ENCODE data around the gene TRPM2. TPM values are rescaled to one million over a fixed set of nuclear protein-coding genes. Genes with fewer than 3 reads are reported as not detected.

Gene TRPM2
- total RNA-seq, 2 experiments from 2014 or later: 6.5 to 6.8 TPM

- POLR2A ChIA-PET: no interaction called here
- CTCF ChIA-PET: no interaction called here
These were observed 32.6 kb upstream of the TRPM2 start for GRCh38 chr21:44320847-44321246.

DNA sequence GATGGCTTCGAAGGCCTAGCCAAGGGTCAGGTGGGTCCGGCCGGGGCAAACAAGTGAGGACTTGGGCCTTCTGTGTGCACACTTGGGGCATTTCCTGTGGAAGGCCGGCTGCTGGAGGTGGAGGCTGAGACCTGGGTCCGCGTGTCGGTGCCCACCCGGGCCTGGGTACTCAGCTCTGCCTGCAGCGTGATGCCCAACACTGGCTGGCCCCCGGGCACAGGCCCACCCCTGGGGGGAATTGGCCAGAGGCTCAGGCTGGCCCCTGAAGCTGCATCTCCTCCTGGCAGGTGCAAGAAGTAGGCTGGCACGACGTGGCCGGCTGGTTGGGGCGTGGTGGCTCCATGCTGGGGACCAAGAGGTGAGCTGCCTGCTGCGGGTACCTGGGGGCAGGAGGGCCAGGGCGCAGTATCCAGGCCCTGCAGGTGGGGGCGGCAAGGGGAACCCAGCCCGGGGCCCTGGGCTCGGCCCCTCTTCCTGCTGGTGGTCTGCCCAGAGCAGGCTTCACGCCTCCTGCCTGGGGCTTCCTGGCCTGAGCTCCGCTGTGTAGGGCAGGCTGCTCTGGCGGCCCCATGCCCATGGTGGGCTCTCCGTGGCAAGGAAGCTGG lies 31.5 kb upstream of the TRPM2 start:
- POLR2A ChIA-PET: no interaction called here

GRCh38 chr21:44322621-44323325 lies 30.6 kb upstream of the TRPM2 start:
- CTCF ChIA-PET: interaction anchor here (1.4 kb wide), 1 partner anchor 15 kb away, joined by 3 read pairs; no protein-coding TSS in a partner anchor
- POLR2A ChIA-PET: no interaction called here

More for the DNA sequence above, 31.5 kb upstream of the TRPM2 start:
- CTCF ChIA-PET: interaction anchor here (1.4 kb wide), 1 partner anchor 16 kb away, joined by 3 read pairs; no protein-coding TSS in a partner anchor

DNA sequence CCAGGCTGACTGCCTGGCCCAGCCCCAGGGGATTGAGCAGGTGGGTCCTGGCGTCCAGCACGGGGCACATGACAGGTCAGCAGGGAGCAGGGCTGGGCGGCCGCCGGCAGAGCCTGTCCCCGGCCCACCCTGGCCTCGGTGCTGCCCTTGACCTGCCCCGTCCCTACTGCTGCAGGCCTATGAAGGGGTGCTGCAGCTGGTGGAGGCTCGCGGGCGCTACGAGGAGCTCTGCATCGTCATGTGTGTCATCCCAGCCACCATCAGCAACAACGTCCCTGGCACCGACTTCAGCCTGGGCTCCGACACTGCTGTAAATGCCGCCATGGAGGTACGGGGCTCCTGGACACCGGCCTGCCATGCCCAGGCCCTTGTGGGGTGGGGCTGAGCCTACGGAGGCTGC lies 29.8 kb upstream of the TRPM2 start:
- CTCF ChIA-PET: no interaction called here
- POLR2A ChIA-PET: no interaction called here

DNA sequence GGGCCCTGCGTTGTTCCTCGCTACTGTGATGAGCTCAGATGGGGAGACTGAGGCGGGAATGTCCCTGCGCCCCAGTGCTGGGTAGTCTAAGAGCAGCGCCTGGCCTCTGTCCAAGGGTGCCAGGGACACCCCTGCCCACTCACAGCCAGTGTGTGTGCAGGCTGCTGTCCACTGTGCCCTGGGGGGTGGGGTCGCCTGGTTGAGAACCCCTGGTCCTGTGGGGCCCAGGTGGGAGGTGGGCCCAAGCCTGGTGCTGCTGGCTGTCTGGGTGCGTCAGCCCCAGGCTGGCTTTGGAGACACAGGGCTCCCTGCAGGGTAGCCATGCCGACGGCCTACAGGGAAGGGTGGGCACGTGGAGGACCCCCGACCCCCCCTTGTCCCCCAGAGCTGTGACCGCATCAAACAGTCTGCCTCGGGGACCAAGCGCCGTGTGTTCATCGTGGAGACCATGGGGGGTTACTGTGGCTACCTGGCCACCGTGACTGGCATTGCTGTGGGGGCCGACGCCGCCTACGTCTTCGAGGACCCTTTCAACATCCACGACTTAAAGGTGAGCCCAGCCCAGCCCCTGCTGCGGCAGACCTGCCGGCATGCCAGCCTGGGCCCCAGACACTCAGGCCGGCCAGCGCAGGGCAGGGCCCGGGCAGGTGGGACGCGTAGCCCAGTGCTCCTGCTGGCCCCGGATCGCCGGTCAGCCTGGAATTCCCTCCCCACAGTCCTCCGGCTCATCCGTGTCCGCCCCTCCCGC lies 29.1 kb upstream of the TRPM2 start:
- POLR2A ChIA-PET: no interaction called here
- CTCF ChIA-PET: no interaction called here

DNA sequence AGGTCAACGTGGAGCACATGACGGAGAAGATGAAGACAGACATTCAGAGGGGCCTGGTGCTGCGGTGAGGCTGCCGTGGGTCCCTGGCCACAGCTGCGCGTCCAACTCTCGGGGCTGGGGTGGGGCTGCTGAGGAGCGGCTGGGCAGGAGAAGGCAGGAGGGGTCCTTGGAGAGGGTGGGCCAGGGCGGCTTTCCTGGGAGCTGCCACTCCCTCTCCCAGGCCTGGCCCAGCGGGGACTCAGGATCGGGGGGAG lies 28.6 kb upstream of the TRPM2 start:
- POLR2A ChIA-PET: no interaction called here

DNA sequence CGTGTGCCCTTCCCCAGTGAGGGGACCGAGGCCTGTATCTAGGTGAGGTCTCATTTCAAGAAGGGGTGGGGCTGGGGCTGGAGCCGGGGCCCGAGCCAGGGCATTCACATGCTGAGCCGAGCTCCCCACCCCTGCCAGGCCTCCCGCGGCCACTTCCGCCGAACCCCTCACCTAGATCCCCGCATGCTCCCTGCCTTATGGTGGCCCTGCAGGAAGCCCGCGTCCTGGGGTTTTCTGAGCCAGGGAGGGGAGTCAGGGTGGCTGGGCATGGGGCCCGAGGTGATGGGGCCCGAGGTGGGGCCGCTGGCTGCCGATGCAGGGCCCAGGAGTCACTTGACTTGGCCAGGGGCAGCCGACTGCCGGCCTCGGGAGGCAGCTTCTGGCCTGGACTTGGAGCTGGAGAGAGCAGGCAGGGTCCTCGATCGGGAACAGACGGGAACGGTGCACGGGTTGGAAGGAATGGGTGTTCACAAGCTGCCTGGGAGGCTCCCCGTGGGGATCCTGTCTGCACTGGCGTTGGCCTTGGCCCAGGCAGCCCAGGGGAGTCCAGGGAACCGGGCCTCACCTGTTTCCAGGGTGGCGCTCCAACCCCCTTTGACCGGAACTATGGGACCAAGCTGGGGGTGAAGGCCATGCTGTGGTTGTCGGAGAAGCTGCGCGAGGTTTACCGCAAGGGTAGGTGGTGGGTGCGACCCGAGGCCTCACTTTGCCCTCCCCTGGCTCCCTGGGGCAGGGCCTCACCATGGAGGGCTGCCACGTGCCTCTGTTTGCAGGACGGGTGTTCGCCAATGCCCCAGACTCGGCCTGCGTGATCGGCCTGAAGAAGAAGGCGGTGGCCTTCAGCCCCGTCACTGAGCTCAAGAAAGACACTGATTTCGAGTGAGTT lies 27.8 kb upstream of the TRPM2 start:
- POLR2A ChIA-PET: no interaction called here

More for the DNA sequence above, 28.6 kb upstream of the TRPM2 start:
- CTCF ChIA-PET: no interaction called here

GRCh38 chr21:44326272-44326647 lies 27.2 kb upstream of the TRPM2 start:
- CTCF ChIA-PET: no interaction called here
- POLR2A ChIA-PET: no interaction called here

More for the DNA sequence above, 27.8 kb upstream of the TRPM2 start:
- CTCF ChIA-PET: no interaction called here

- POLR2A ChIA-PET: no interaction called here
- CTCF ChIA-PET: no interaction called here
These were observed 26.5 kb upstream of the TRPM2 start for GRCh38 chr21:44326716-44327602.

GRCh38 chr21:44327603-44327974 lies 25.8 kb upstream of the TRPM2 start:
- CTCF ChIA-PET: no interaction called here
- POLR2A ChIA-PET: interaction anchor here (0.6 kb wide), 1 partner anchor 306 kb away, joined by 4 read pairs; no protein-coding TSS in a partner anchor

DNA sequence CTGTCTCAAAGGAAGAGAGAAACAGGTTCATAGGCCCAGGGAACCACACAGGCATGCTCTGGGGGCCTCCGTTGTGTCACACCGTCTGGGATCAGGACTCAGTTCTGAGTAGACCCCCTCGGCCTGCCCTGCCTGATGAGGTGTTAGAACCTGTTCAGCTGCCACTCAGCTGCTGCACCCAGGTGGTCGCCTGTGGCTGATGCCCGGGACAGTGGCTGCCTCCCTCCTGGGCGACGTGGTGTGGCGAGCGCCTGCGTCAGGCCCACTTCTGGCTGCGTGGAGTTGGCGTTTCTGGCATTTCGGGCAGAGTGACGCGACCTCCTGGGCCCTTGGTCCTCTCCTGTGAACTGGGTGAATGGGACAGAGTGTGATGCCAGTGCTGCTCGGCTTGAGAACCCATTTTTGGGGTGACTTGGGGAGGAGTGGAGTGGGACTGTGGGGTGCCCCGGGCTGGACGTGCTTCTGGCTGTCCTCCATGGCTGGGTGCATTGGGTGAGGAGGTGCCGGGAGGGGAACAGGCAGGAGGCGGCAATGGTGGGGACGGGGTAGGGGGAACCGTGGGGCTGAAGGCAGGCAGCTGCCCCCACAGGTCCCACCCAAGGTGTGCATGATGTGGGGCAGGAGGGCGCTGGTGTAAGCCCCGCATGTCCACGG lies 25.1 kb upstream of the TRPM2 start:
- CTCF ChIA-PET: no interaction called here
- POLR2A ChIA-PET: interaction anchor here (0.6 kb wide), 1 partner anchor 306 kb away, joined by 4 read pairs; no protein-coding TSS in a partner anchor

DNA sequence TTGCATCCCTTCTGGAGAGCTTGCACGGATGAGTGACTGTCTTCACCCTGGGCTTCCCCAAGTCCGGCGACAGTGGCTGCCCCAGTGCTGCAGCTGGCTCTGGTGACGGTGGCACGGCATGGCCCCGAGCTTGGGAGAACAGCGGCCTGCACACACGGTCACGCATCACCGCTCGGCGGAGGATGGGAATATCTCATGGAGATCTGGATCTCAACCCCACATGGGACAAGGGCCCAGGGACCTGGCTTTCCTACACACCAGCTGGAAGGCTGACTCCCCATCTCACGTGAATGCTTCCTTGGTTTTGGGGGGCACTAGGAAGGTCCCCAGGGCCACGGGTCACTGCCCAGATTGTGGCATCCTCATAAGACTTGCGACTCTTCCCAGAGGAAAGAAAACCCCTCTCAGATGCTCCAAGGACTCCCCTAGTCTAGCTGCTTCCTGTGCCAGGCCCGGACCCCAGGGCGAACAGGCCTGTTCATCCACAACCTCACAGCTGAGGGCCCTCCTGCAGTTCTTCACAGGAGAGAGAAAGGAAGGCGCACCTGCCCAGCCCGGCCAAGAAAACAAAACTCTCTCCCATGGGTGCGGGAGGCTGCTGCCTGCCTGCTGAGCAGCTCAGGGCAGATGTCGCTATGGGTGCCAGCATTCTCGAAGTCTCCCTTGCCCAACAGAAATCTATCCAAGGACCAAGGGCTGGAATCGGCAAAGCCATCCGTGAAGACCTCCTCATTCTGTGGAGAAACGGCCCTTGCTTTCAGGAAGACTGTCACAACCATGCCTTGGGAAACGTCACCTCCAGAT lies 24.1 kb upstream of the TRPM2 start:
- CTCF ChIA-PET: no interaction called here
- POLR2A ChIA-PET: no interaction called here

DNA sequence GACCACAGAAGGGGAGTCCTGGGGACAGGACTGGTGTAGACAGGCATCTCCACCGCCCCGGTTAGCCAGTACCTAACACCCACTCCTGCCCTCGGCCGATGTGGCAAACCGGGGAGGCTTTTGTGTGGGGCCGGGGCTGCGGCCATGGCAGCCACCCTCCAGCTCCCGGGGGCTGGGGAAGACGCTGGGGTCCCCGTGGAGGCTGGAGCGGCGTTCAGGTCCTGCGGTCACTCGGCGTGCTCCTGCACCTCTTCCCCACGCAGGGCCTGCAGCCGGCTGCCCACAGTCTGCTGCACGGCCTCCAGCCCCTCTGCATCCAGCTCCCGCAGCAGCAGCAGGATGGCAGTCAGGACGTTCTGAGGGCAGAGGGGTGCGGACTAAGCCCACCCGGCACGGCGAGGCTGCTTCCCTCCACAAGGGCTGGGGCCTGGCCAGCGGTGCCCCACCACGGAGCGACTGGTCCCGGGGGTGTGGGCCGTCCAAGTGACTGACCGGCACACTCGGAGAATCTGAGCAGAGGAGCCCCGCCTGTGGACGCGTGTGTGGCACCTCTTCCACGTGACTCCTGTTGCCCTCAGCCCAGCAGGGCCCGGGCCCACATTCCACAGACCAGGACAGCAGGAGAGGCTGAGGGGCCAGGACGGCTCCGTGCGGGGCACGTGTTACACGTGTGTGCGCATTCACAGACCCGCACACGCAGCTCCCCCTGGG lies 23.3 kb upstream of the TRPM2 start:
- CTCF ChIA-PET: interaction anchor here (0.8 kb wide), 1 partner anchor 26 kb away, joined by 3 read pairs; no protein-coding TSS in a partner anchor
- POLR2A ChIA-PET: no interaction called here

DNA sequence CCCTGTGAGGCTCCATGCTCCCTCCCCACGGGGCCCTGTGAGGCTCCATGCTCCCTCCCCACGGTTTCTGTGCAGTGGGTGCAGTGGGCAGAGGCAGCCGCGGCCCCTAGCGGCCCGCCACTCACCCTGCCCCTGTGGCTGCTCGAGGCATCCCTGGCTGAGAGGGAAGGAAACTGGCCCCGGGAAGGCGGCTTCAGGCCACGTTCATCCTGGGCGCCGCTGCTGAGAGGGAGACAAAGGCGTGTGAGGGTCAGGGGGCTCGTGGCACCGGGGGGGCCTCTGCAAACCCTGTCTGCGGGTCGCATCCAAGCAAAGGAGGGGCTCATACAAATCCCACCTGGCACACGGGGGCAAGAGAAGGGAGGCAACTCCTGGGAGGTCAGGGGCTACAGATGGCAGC lies 22.7 kb upstream of the TRPM2 start:
- ChIA-PET CTCF (interaction anchor here (0.8 kb wide), 1 partner anchor 26 kb away, joined by 3 read pairs; no protein-coding TSS in a partner anchor), POLR2A (no interaction called here)

- CTCF ChIA-PET: interaction anchor here (0.8 kb wide), 1 partner anchor 27 kb away, joined by 3 read pairs; no protein-coding TSS in a partner anchor
These were observed 22.2 kb upstream of the TRPM2 start for GRCh38 chr21:44331209-44331608.

GRCh38 chr21:44331650-44332307 lies 21.6 kb upstream of the TRPM2 start:
- POLR2A ChIA-PET: no interaction called here
- CTCF ChIA-PET: no interaction called here

More at GRCh38 chr21:44331209-44331608, 22.2 kb upstream of the TRPM2 start:
- POLR2A ChIA-PET: no interaction called here

DNA sequence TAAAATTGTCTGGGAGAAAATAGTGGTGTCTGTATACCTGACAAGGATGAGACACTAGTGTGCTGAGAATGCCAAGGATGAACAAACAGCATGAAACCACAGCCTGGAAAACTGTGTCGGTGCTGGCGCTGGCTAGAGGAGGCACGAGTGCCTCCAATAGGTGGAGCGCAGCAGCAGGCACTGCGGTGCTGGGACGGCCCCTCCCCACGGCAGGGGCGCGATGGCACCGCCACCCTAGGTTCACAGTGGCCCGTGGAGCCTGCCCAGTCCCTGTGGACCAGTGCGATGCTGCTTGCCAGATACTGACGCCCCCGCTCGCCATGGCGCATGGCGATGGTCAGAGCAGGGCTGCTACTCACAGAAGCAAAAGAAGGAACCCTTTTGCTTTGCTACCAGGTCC lies 21.0 kb upstream of the TRPM2 start:
- ChIA-PET CTCF (no interaction called here), POLR2A (no interaction called here)
